ENCODE measurements around the gene MTG2. TPM values are rescaled to one million over a fixed set of nuclear protein-coding genes. Genes with fewer than 3 reads are reported as not detected.

The MTG2 gene
- total and polyA plus RNA-seq, 2 donors from 2014 or later, result 36.1 to 45.2 TPM

DNA sequence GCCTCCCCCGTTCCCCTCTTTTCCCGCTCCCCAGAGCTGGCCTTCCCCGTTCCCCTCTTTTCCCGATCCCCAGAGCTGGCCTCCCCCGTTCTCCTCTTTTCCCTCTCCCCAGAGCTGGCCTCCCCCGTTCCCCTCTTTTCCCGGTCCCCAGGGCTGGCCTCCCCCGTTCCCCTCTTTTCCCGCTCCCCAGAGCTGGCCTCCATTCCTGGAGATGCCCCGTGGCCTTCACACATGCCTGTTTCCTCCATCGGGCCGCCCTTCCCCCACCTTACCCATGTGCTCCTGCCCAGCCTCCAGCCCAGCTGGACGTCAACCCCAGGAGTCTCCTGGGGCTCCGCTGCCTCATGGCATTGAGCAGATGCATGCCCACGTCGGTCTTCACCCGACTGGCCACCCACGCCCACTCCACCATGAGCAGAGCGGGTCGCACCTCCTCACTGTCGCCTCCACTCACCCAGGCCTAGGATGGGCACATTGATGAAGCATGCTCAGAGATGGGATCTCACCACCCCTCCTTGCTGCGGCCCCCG, 30.9 kb upstream of the MTG2 start:
- Histone ChIP-seq H3K27ac (ENCODE audit: low read depth in 2 of 2, low read length in 2 of 2) (no peak overlapping the region), H3K9me3 (ENCODE audit: control insufficient read depth in 2 of 3, insufficient read depth in 1 of 3, low read length in 3 of 3) (no peaks in the 10 kb centered on the region), H3K4me3 (ENCODE audit: low read length in 3 of 3) (no peak overlapping the region), H3K27me3 (ENCODE audit: control insufficient read depth, insufficient read depth, low read length) (no peaks in the 10 kb centered on the region), H3K4me1 (ENCODE audit: control insufficient read depth in 2 of 3, insufficient read depth in 2 of 3, low read depth in 1 of 3, low read length in 3 of 3) (peaks cover 0 to 30% (median 4%) of the 10 kb centered on the region in 3 donors), H3K9ac (ENCODE audit: low read length in 3 of 3) (no peak overlapping the region), H3K36me3 (ENCODE audit: control insufficient read depth in 2 of 3, insufficient read depth in 3 of 3, low read length in 3 of 3) (peaks cover 0 to 10% (median 6%) of the 10 kb centered on the region in 3 donors)
- no peak for FAIRE-seq
- no peak for DNase-seq
- no peak for TF ChIP-seq CTCF (IDR thresholded peaks at IDR 0.05; ENCODE audit: borderline replicate concordance, extremely low read depth, insufficient read depth)
- intact Hi-C loops (cut with DNase I), result no loop called here

- Histone ChIP-seq H3K4me1 (ENCODE audit: control insufficient read depth in 2 of 3, insufficient read depth in 2 of 3, low read depth in 1 of 3, low read length in 3 of 3) (peaks cover 0 to 15% (median 3%) of the 10 kb centered on the region in 3 donors), H3K36me3 (ENCODE audit: control insufficient read depth in 2 of 3, insufficient read depth in 3 of 3, low read length in 3 of 3) (peaks cover 0 to 10% (median 6%) of the 10 kb centered on the region in 3 donors), H3K9ac (ENCODE audit: low read length in 3 of 3) (no peak overlapping the region), H3K4me3 (ENCODE audit: low read length in 3 of 3) (no peak overlapping the region), H3K27me3 (ENCODE audit: control insufficient read depth, insufficient read depth, low read length) (no peaks in the 10 kb centered on the region), H3K27ac (ENCODE audit: low read depth in 2 of 2, low read length in 2 of 2) (no peak overlapping the region), H3K9me3 (ENCODE audit: control insufficient read depth in 2 of 3, insufficient read depth in 1 of 3, low read length in 3 of 3) (no peaks in the 10 kb centered on the region)
- FAIRE-seq, result no peak
- TF ChIP-seq CTCF (IDR thresholded peaks at IDR 0.05; ENCODE audit: borderline replicate concordance, extremely low read depth, insufficient read depth), result no peak
- no peak for DNase-seq
- intact Hi-C loops (cut with DNase I), result no loop called here
Observed at GRCh38 chr20:62155428-62156253, 27.2 kb upstream of the MTG2 start.

- Histone ChIP-seq H3K27ac (ENCODE audit: low read depth in 2 of 2, low read length in 2 of 2) (no peak overlapping the region), H3K27me3 (ENCODE audit: control insufficient read depth, insufficient read depth, low read length) (no peaks in the 10 kb centered on the region), H3K9me3 (ENCODE audit: control insufficient read depth in 2 of 3, insufficient read depth in 1 of 3, low read length in 3 of 3) (no peaks in the 10 kb centered on the region), H3K4me1 (ENCODE audit: control insufficient read depth in 2 of 3, insufficient read depth in 2 of 3, low read depth in 1 of 3, low read length in 3 of 3) (peaks cover 0 to 15% (median 3%) of the 10 kb centered on the region in 3 donors), H3K4me3 (ENCODE audit: low read length in 3 of 3) (no peak overlapping the region), H3K9ac (ENCODE audit: low read length in 3 of 3) (no peak overlapping the region), H3K36me3 (ENCODE audit: control insufficient read depth in 2 of 3, insufficient read depth in 3 of 3, low read length in 3 of 3) (peaks cover 0 to 10% (median 6%) of the 10 kb centered on the region in 3 donors)
- intact Hi-C loops (cut with DNase I), result no loop called here
- no peak for TF ChIP-seq CTCF (IDR thresholded peaks at IDR 0.05; ENCODE audit: borderline replicate concordance, extremely low read depth, insufficient read depth)
- DNase-seq (no peak), FAIRE-seq (no peak)
Observed at GRCh38 chr20:62156254-62156556, 26.6 kb upstream of the MTG2 start.

All from kidney (tissue), 14 donors.